SH-SY5Y (cell line): ENCODE data around the gene ARHGDIA.

ENCODE experiments used
- GATA2 ChIP-seq: IDR thresholded peaks from 2 replicates; pipeline ENCODE4 v1.6.1; 2011; ENCODE audit warnings: mild to moderate bottlenecking, low read depth, low read length
- GATA3 ChIP-seq: IDR thresholded peaks from 2 replicates; pipeline ENCODE4 v1.6.1; 2011; ENCODE audit warnings: low read depth, mild to moderate bottlenecking, low read length, moderate library complexity

GRCh38 chr17:81870131-81870980 lies 781 bp downstream of the ARHGDIA start:
- TF ChIP-seq GATA2 (no peak), GATA3 (no peak)
